HEK293 (cell line): ENCODE data around the gene PCDHA12.

Source experiments
- CTCF ChIA-PET: fragments of 350-600 bp; formaldehyde crosslinking; extraction: SDS; loops from one replicate; lab custom pipeline; 2021; ENCODE audit warnings: antibody characterized with exemption; lab: Yijun Ruan, JAX
- POLR2A ChIA-PET: fragments of 300-600 bp; formaldehyde crosslinking; extraction: SDS; loops from one replicate; lab custom pipeline; 2020; ENCODE audit warnings: antibody characterized with exemption, inconsistent platforms; lab: Yijun Ruan, JAX
- H3K27ac ChIP-seq: fragments of 200-500 bp; sonication (Bioruptor generic); 2 replicates; pipeline ENCODE4 v1.5.1; 2014; ENCODE audit warnings: low read depth, low read length, control low read depth, inconsistent platforms; ENCODE audit errors: extremely low read depth
- H3K36me3 ChIP-seq, 2 experiments: fragments of 200-500 bp in 1 of 2; sonication (Bioruptor generic) in 1 of 2; 1 replicate in 1 of 2; 2 replicates in 1 of 2; pipeline ENCODE4 v1.5.1; 2014 to 2017; ENCODE audit warnings: inconsistent platforms in 2 of 2, low read length in 2 of 2; ENCODE audit not compliant: control insufficient read depth in 2 of 2, insufficient read depth in 1 of 2
- H3K4me1 ChIP-seq: fragments of 200-500 bp; sonication (Bioruptor generic); 2 replicates; pipeline ENCODE4 v1.5.1; 2014; ENCODE audit warnings: mild to moderate bottlenecking, low read length, inconsistent platforms; ENCODE audit not compliant: control insufficient read depth, insufficient read depth
- H3K4me3 ChIP-seq: 2 replicates; pipeline ENCODE4 v1.5.1; 2011; ENCODE audit warnings: low read depth, mild to moderate bottlenecking, control low read depth, low read length, moderate library complexity
- H3K9me3 ChIP-seq: fragments of 200-500 bp; sonication (Bioruptor generic); 2 replicates; pipeline ENCODE4 v1.5.1; 2014; ENCODE audit warnings: low read depth, low read length, inconsistent platforms; ENCODE audit not compliant: control insufficient read depth, insufficient read depth
- GLI2 ChIP-seq: fragments of 450-650 bp; formaldehyde crosslinking; IDR thresholded peaks from 2 replicates; pipeline ENCODE4; 2017; ENCODE audit warnings: missing biosample characterization, missing genetic modification characterization, low read depth, borderline replicate concordance
- HOXA7 ChIP-seq: sonication (generic); formaldehyde crosslinking; IDR thresholded peaks from 2 replicates; pipeline ENCODE4 v1.8.1; 2022; ENCODE audit warnings: missing genetic modification reagents, borderline replicate concordance
- YY1 ChIP-seq: fragments of 450-650 bp; formaldehyde crosslinking; IDR thresholded peaks from 2 replicates; pipeline ENCODE4 v1.5.1; 2018; ENCODE audit warnings: missing biosample characterization, missing genetic modification characterization
- ZFP69B ChIP-seq: fragments of 450-650 bp; formaldehyde crosslinking; IDR thresholded peaks from 2 replicates; pipeline ENCODE4 v1.5.1; 2016; ENCODE audit warnings: missing biosample characterization, missing genetic modification characterization
- ZNF121 ChIP-seq: fragments of 450-650 bp; formaldehyde crosslinking; IDR thresholded peaks from 2 replicates; pipeline ENCODE4 v1.5.1; 2016; ENCODE audit warnings: missing biosample characterization, missing genetic modification characterization
- ZNF202 ChIP-seq: fragments of 450-650 bp; formaldehyde crosslinking; IDR thresholded peaks from 2 replicates; pipeline ENCODE4 v1.5.1; 2016; ENCODE audit warnings: missing biosample characterization, missing genetic modification characterization, borderline replicate concordance
- ZNF335 ChIP-seq: fragments of 450-650 bp; formaldehyde crosslinking; conservative IDR thresholded peaks from 2 replicates; pipeline ENCODE4 v1.5.1; 2016; ENCODE audit warnings: missing biosample characterization, missing genetic modification characterization
- ZNF341 ChIP-seq: fragments of 450-650 bp; formaldehyde crosslinking; IDR thresholded peaks from 2 replicates; pipeline ENCODE4; 2016; ENCODE audit warnings: low read depth, missing biosample characterization, missing genetic modification characterization
- ZNF354C ChIP-seq: fragments of 450-650 bp; formaldehyde crosslinking; IDR thresholded peaks from 2 replicates; pipeline ENCODE4 v1.5.1; 2016; ENCODE audit warnings: missing biosample characterization, missing genetic modification characterization, low read depth, borderline replicate concordance
- ZNF366 ChIP-seq: fragments of 450-650 bp; formaldehyde crosslinking; conservative IDR thresholded peaks from 2 replicates; pipeline ENCODE4 v1.5.1; 2016; ENCODE audit warnings: missing biosample characterization, missing genetic modification characterization
- ZNF624 ChIP-seq: fragments of 450-650 bp; formaldehyde crosslinking; IDR thresholded peaks from 2 replicates; pipeline ENCODE4 v1.5.1; 2017; ENCODE audit warnings: missing biosample characterization, missing genetic modification characterization
- ZNF658 ChIP-seq: fragments of 450-650 bp; formaldehyde crosslinking; IDR thresholded peaks from 2 replicates; pipeline ENCODE4; 2016; ENCODE audit warnings: missing biosample characterization, missing genetic modification characterization
- ZNF664 ChIP-seq: fragments of 450-650 bp; formaldehyde crosslinking; IDR thresholded peaks from 2 replicates; pipeline ENCODE4 v1.5.1; 2016; ENCODE audit warnings: missing biosample characterization, missing genetic modification characterization
- ZNF777 ChIP-seq: fragments of 450-650 bp; formaldehyde crosslinking; IDR thresholded peaks from 2 replicates; pipeline ENCODE4 v1.5.1; 2017; ENCODE audit warnings: missing biosample characterization, missing genetic modification characterization, borderline replicate concordance
- TF ChIP-seq, protein P1 (sequence below): fragments of 450-650 bp; formaldehyde crosslinking; IDR thresholded peaks from 2 replicates; pipeline ENCODE4 v1.5.1; 2016; ENCODE audit warnings: missing biosample characterization, missing genetic modification characterization
- TF ChIP-seq, protein P2 (sequence below): fragments of 450-650 bp; formaldehyde crosslinking; IDR thresholded peaks from 2 replicates; pipeline ENCODE4 v1.5.1; 2016; ENCODE audit warnings: missing biosample characterization, missing genetic modification characterization, borderline replicate concordance
- TF ChIP-seq, protein P3 (sequence below): fragments of 450-650 bp; formaldehyde crosslinking; IDR thresholded peaks from 2 replicates; pipeline ENCODE4 v1.5.1; 2016; ENCODE audit warnings: missing biosample characterization, missing genetic modification characterization

The PCDHA12 gene

DNA sequence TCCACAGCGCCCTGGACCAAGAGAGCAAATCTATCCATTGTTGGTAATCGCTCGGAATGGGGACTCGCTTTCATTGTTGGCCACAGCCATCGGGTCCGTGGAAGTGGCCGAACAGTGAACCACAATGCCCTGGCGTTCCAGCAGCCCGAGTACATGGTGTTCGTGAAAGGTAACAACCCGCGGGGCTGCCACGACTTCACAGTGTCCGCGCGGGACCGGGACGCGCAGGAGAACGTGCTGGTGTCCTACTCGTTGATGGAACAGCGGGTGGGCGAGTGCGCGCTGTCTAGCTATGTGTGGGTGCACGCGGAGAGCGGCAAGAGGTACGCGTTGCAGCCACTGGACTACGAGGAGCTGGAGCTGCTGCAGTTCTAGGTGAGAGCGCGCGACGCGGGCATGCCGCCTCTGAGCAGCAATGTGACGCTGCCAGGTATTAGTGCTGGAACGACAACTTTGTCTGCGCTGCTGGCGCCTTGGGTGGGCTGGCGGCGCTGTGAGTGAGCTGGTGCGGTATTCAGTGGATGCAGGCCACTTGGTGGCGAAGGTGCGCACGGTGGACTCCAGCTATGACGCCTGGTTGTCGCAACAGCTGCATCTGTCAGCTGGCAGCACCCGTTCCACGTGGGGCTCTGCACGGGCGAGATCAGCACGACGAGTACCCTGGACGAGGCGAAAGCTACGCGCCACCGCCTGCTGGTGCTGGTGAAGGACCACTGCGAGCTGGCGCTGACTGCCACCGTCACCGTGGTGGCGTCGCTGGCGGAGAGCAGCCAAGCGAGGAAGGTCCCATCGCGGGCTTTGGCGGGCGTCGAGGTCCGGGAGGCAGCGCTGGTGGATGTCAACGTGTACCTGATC, 12.4 kb upstream of the PCDHA12 start:
- Histone ChIP-seq H3K4me1 (no peaks in the 10 kb centered on the region), H3K4me3 (no peak overlapping the region), H3K27ac (no peak overlapping the region), H3K9me3 (no peaks in the 10 kb centered on the region), H3K36me3 (no peaks in the 10 kb centered on the region)
- CTCF ChIA-PET: interaction anchor here (0.5 to 0.6 kb wide), 2 partner anchors 9 to 172 kb away, joined by 3 read pairs; no protein-coding TSS in a partner anchor
- POLR2A ChIA-PET: no interaction called here
- TF ChIP-seq YY1 (tag by site-specific recombination): no peak
- TF ChIP-seq GLI2 (tag by site-specific recombination): no peak
- TF ChIP-seq ZNF664 (tag by site-specific recombination): no peak
- no peak for TF ChIP-seq ZNF121 (tag by site-specific recombination)
- TF ChIP-seq, protein P1, sequence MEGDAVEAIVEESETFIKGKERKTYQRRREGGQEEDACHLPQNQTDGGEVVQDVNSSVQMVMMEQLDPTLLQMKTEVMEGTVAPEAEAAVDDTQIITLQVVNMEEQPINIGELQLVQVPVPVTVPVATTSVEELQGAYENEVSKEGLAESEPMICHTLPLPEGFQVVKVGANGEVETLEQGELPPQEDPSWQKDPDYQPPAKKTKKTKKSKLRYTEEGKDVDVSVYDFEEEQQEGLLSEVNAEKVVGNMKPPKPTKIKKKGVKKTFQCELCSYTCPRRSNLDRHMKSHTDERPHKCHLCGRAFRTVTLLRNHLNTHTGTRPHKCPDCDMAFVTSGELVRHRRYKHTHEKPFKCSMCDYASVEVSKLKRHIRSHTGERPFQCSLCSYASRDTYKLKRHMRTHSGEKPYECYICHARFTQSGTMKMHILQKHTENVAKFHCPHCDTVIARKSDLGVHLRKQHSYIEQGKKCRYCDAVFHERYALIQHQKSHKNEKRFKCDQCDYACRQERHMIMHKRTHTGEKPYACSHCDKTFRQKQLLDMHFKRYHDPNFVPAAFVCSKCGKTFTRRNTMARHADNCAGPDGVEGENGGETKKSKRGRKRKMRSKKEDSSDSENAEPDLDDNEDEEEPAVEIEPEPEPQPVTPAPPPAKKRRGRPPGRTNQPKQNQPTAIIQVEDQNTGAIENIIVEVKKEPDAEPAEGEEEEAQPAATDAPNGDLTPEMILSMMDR: no peak
- no peak for TF ChIP-seq ZNF777 (tag by site-specific recombination)
- no peak for TF ChIP-seq ZNF354C (tag by site-specific recombination)
- no peak for TF ChIP-seq HOXA7 (CRISPR knock-in tag)
- TF ChIP-seq, protein P2, sequence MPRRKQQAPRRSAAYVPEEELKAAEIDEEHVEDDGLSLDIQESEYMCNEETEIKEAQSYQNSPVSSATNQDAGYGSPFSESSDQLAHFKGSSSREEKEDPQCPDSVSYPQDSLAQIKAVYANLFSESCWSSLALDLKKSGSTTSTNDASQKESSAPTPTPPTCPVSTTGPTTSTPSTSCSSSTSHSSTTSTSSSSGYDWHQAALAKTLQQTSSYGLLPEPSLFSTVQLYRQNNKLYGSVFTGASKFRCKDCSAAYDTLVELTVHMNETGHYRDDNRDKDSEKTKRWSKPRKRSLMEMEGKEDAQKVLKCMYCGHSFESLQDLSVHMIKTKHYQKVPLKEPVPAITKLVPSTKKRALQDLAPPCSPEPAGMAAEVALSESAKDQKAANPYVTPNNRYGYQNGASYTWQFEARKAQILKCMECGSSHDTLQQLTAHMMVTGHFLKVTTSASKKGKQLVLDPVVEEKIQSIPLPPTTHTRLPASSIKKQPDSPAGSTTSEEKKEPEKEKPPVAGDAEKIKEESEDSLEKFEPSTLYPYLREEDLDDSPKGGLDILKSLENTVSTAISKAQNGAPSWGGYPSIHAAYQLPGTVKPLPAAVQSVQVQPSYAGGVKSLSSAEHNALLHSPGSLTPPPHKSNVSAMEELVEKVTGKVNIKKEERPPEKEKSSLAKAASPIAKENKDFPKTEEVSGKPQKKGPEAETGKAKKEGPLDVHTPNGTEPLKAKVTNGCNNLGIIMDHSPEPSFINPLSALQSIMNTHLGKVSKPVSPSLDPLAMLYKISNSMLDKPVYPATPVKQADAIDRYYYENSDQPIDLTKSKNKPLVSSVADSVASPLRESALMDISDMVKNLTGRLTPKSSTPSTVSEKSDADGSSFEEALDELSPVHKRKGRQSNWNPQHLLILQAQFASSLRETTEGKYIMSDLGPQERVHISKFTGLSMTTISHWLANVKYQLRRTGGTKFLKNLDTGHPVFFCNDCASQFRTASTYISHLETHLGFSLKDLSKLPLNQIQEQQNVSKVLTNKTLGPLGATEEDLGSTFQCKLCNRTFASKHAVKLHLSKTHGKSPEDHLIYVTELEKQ (tag by site-specific recombination): no peak
- TF ChIP-seq ZFP69B: no peak
- TF ChIP-seq ZNF335: no peak
- TF ChIP-seq, protein P3, sequence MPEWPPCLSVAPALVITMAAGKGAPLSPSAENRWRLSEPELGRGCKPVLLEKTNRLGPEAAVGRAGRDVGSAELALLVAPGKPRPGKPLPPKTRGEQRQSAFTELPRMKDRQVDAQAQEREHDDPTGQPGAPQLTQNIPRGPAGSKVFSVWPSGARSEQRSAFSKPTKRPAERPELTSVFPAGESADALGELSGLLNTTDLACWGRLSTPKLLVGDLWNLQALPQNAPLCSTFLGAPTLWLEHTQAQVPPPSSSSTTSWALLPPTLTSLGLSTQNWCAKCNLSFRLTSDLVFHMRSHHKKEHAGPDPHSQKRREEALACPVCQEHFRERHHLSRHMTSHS (tag by site-specific recombination): no peak
- TF ChIP-seq ZNF658 (tag by site-specific recombination): no peak
- TF ChIP-seq ZNF624 (tag by site-specific recombination): no peak
- no peak for TF ChIP-seq ZNF366 (tag by site-specific recombination)
- TF ChIP-seq ZNF341 (tag by site-specific recombination): no peak
- no peak for TF ChIP-seq ZNF202 (tag by site-specific recombination)
